AG04449 (cell line): ENCODE results near the gene ATP6V0A4.

Source experiments
- CTCF ChIA-PET: fragments of 350-600 bp; formaldehyde crosslinking; extraction: SDS; loops from one replicate; lab custom pipeline; 2021; ENCODE audit warnings: antibody characterized with exemption; lab: Yijun Ruan, JAX
- POLR2A ChIA-PET: fragments of 400-600, 350-600 bp; formaldehyde crosslinking; extraction: SDS; loops from one replicate; lab custom pipeline; 2020; ENCODE audit warnings: antibody characterized with exemption, inconsistent platforms; lab: Yijun Ruan, JAX
- DNase-seq: peaks from one replicate; pipeline ENCODE4 v3.0.0-alpha.2; 2010; ENCODE audit warnings: low read depth, low spot score
- H3K4me3 ChIP-seq: 2 replicates; pipeline ENCODE4 v1.5.1; 2011; ENCODE audit warnings: low read depth, mild to moderate bottlenecking, control low read depth, low read length
- TF ChIP-seq, protein P1 (sequence below): IDR thresholded peaks from one replicate; pipeline ENCODE4 v1.5.1; 2011; ENCODE audit warnings: mild to moderate bottlenecking, moderate library complexity, low read length, control low read depth, inconsistent platforms; ENCODE audit not compliant: insufficient read depth; ENCODE audit errors: missing control alignments

ATP6V0A4 gene

DNA sequence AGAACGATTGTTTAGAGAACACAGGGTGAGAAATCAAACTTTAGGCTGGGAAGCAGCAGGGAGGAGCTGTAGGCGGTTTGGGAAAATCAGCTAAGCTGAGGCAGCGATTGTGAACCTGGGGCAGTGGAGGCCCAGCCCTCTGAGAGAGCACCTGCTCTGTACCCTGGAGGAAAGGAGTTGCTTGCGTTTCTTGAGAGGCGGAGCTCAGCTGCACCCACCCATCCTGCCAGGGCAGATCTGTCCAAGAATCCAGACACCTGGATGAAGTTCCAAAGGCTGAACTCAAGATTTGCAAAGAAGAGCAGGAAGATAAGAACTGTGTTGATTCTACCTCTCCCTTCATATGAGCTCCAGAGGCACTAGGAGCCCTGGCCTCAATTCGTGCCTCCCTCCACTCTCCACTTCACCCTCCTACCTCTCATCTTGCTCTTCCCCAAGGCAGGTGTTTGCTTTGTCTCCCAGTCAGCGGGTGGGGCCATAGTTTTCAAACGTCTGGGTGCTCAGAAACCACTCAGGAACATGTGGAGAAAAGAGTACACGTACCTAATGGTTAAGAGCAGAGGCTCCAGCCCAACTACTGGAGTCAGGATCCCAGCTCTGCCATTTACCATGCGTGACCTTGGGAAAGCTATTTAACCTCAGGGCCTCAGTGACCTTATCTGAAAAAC, 21.7 kb downstream of the ATP6V0A4 start:
- no peak overlapping the region for H3K4me3 ChIP-seq
- ChIA-PET POLR2A (no interaction called here), CTCF (interaction anchor here (0.6 kb wide), 1 partner anchor 672 kb away, joined by 3 read pairs; no protein-coding TSS in a partner anchor)
- TF ChIP-seq, protein P1, sequence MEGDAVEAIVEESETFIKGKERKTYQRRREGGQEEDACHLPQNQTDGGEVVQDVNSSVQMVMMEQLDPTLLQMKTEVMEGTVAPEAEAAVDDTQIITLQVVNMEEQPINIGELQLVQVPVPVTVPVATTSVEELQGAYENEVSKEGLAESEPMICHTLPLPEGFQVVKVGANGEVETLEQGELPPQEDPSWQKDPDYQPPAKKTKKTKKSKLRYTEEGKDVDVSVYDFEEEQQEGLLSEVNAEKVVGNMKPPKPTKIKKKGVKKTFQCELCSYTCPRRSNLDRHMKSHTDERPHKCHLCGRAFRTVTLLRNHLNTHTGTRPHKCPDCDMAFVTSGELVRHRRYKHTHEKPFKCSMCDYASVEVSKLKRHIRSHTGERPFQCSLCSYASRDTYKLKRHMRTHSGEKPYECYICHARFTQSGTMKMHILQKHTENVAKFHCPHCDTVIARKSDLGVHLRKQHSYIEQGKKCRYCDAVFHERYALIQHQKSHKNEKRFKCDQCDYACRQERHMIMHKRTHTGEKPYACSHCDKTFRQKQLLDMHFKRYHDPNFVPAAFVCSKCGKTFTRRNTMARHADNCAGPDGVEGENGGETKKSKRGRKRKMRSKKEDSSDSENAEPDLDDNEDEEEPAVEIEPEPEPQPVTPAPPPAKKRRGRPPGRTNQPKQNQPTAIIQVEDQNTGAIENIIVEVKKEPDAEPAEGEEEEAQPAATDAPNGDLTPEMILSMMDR: no peak
- DNase-seq: no peak

DNA sequence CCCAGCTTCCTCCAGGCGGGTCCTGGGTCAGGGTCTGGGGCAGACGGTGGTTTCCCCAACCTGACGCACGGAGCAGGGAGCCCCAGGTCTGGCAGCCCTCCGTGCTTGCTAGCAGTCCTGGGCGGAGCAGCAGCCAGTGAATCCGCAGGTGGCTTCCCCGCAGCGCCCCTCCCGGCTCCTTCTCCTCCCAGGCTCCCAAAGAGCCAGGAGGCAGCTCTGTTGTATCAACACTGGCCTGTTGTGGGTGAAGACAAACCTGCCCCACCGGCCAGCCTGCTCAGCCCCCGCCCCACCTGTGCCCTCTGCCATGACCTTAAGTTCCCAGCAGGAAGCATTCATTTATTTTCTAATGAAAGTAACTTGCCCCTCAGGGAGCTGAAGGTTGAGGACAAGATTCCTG, 24.2 kb downstream of the ATP6V0A4 start:
- CTCF ChIA-PET: no interaction called here
- DNase-seq: no peak
- TF ChIP-seq, protein P1: no peak
- POLR2A ChIA-PET: no interaction called here
- no peak overlapping the region for H3K4me3 ChIP-seq

DNA sequence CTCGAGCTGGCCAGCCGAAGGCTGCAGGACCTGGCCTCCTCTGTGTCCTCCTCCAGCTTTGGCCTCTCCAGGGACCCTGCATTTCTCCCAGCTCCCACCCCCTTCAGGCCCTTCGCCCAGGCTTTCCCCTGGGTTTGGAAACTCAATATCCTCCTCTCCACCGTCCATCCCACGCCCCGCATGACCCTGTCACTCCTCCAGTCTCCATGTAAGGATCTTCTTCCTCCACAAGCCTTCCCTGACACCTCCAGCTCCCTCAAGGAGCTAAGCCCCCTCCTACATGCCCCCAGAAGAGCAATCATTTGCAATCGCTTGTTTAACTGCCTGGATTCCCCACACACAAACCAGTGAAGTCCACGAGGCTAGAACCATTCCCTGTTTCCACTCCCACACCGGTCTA, 24.8 kb downstream of the ATP6V0A4 start:
- TF ChIP-seq, protein P1: no peak
- DNase-seq: no peak
- no peak overlapping the region for H3K4me3 ChIP-seq
- POLR2A ChIA-PET: no interaction called here
- CTCF ChIA-PET: no interaction called here

DNA sequence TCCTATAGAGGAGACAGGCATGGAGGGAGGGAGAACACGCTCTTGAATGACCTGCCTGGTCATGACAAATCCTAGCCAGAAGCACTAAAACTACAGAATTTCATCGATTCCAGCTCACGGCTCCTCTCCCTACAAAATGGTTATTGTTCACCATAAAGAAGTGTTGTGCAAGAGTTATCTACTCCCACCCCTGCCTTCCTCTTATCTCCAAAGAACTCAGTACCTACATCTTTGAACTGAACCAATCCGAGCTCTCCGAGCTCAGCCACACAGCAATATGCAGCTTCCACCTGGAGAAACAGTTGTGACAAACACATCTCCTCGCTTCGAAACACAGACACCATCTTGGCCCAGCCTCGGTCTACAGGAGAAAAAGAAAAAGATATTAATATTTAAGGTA, 27.1 kb downstream of the ATP6V0A4 start:
- CTCF ChIA-PET: no interaction called here
- POLR2A ChIA-PET: no interaction called here
- no peak for DNase-seq
- TF ChIP-seq, protein P1: no peak
- no peak overlapping the region for H3K4me3 ChIP-seq

DNA sequence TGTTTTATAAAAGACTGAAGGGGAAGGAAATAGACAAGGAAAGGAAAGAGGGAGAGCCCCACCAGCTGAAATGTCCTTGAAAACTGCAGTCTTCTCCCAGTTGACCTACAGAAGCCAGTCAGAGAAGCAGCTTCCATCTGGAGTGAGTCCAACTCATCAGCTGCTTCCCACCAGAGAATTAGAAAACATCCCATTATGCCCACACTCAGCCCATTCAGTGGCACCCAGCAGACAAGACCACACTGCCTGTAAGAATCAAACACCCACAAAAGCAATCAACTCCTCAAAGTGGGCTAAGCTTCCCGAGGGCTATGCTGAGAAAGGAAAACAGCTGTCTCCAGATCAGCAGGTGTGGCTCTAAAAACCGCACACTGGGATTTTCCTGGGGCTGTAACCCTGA, 29.8 kb downstream of the ATP6V0A4 start:
- TF ChIP-seq, protein P1: no peak
- ChIA-PET CTCF (no interaction called here), POLR2A (no interaction called here)
- no peak overlapping the region for H3K4me3 ChIP-seq
- DNase-seq: no peak

DNA sequence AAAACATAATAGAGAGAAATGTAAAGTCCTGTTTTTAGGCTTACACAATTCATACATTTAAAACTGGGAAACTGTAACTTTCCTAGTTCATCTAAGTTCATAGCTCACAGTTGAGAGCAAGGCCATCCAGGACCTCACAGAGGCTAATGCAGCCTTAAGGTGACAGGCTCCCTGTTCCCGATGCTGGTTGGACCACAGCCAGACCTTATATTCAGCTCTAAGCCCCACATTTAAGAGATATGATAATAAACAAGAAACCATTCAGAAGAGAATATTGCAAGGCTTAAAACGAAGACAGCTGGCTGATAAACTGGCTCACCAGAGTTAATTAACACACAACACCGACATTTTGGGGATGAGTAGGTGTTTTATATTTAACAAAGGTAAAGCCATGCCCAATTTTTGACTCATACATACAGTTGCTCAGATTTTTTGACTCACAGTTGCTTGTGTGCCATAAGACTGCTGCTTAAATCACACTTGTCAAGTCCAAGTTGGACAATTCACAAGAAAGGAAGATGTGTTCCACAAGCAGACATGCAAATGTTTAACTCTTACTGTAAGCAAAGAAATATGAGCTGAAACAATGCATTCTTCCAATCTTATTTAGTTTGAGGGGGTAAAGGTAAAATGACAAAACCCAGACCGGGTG, 41.3 kb downstream of the ATP6V0A4 start:
- ChIA-PET POLR2A (no interaction called here), CTCF (no interaction called here)
- DNase-seq: no peak
- TF ChIP-seq, protein P1: no peak
- H3K4me3 ChIP-seq: no peak overlapping the region
